Urinary bladder (tissue), 4 donors: ENCODE results near the gene ATG4D. TPM values are rescaled to one million over a fixed set of nuclear protein-coding genes. Genes with fewer than 3 reads are reported as not detected.
"Not testable (repeated sequence)": the region's sequence is repeated elsewhere in the genome, so short reads cannot be mapped to it uniquely, and the experiment has no call there.

Experiments used
- DNase-seq: peaks from one replicate; pipeline ENCODE4 v3.0.0-alpha.2; 2015; ENCODE audit errors: extremely low spot score
- H3K27ac ChIP-seq: one replicate; pipeline ENCODE4 v1.5.1; 2013; ENCODE audit warnings: low read depth, mild to moderate bottlenecking, moderate library complexity
- H3K36me3 ChIP-seq: one replicate; pipeline ENCODE4 v1.6.1; 2013; ENCODE audit warnings: mild to moderate bottlenecking, moderate library complexity; ENCODE audit not compliant: insufficient read depth
- H3K4me1 ChIP-seq: one replicate; pipeline ENCODE4 v1.6.1; 2013; ENCODE audit warnings: mild to moderate bottlenecking, moderate library complexity; ENCODE audit not compliant: insufficient read depth
- H3K4me3 ChIP-seq: one replicate; pipeline ENCODE4 v1.5.1; 2013; ENCODE audit warnings: low read depth, low read length
- WGBS: extraction: QIAGEN DNeasy Blood & Tissue Kit; methylation state at CpG from one replicate; pipeline ENCODE4 v1.1.7; 2013; 5-methylcytosine and 5-hydroxymethylcytosine counted together
- polyA plus RNA-seq: library from polyadenylated mRNA; stranded (reverse); fragments of 200-250 nt; gene quantifications from one replicate; pipeline ENCODE4 v1.2.3, GENCODE V29; 2013
- total RNA-seq: library from RNA; depleted of rRNA; stranded (reverse); fragments of >200 nt; gene quantifications from one replicate; pipeline ENCODE4 v1.2.3, GENCODE V29; 2014
- donor health status: healthy with polysubstance abuse.
- donor health status: healthy.

ATG4D gene
- total and polyA plus RNA-seq, 2 donors = 6.0 to 25.9 TPM

DNA sequence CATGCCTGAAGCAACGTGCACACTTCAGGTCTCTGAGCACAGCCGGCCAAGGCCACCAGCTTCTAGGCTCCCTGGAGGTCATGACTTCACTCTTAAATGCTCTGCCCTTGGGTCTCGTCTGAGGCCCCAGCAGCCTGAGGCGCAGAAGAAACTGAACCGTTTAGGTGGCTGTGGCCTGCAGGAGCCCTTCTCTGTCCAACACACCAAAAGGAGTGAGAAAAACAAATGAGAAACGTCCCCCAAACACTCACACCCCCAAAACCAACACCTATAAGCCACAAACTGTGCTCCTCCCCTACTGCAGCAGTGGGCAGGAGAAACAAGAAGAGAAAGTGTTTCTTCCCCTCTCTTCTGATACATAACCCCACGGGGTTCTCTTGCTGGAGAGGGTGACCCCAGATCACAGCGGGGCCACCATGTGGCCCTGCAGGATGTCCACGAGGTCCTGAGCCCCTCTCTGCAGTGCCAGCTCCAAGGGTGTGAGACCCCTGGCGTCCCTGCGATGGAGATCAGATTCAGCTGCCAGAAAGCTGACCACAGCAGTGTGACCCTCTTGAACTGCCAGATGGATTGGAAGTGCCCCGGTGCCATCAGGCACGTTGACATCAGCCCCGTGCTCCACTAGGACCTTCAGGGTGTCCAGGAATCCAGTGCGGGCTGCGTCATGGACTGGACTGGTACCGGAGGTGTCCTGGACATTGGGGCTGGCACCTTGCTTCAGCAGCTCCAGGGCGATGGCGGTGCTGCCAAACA, 23.1 kb downstream of the ATG4D start:
- H3K27ac ChIP-seq = peak overlapping the region; percentile 39
- no peak for DNase-seq
- H3K4me1 ChIP-seq = no peaks in the 10 kb centered on the region
- 64% methylated on average over 19 of the region's 19 CpGs for WGBS
- no peak overlapping the region for H3K4me3 ChIP-seq
- H3K36me3 ChIP-seq = no peaks in the 10 kb centered on the region

DNA sequence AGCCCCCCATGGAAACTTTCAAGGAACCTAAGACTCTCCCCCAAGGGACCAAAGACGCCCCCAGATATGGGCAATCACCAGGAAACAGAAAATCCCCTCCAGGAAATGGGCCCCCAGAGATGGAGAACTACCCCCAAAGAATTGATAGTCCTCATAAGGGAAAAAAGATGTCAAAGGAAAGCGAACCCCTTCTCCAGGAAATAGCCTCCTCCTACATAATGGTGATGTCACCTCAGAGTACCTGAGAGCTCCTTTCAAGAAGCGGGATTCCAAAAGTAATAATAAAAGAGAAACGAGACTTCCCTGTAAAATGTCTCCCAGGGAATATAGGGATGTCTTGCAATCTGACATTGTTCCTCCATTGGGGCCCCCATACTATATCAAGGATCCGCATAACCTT, 24.0 kb downstream of the ATG4D start:
- no peak for DNase-seq
- no peak overlapping the region for H3K27ac ChIP-seq
- H3K36me3 ChIP-seq = no peaks in the 10 kb centered on the region
- H3K4me3 ChIP-seq = peak overlapping the region; percentile 72
- 39% methylated on average over 5 of the region's 5 CpGs for WGBS
- H3K4me1 ChIP-seq = no peaks in the 10 kb centered on the region

DNA sequence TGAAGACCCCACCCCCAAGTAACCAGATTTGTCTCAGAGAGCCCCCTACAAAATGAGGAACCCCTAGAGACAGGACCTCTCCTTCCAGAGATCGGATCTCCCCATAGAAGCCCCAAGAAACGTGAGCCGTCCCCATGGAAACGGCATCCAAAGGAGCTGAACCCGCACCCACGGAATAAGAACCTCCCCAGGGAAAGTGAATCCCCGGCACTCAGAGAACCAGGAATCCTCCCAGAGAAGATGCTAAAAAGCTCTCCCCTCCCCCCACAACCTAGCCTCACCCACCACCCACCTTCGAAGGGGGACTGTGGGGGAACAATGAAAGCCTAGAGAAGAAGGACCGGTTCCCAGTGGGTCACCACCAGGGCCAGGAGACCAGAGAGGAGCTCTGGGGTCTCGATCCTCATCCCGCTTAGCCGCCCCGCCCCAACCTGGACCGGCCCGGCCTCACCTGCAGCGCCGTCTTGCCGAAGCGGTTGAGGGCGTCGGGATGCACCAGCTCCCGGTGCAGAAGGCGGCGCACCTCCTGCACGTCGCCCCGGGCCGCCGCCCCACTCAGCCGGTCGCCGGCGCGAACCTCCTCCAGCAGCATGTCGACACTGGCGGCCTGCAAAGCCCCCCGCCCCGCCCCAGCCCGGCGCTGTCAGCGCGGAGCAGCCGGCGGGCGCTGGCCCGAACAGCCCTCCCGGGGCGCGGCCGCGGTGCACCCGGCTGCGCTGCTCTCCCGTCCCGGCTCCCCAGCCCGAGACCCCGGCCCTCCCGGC, 24.5 kb downstream of the ATG4D start:
- H3K36me3 ChIP-seq = no peaks in the 10 kb centered on the region
- H3K4me1 ChIP-seq = no peaks in the 10 kb centered on the region
- H3K4me3 ChIP-seq = peak overlapping the region; percentile 72
- DNase-seq = no peak
- WGBS = 2% methylated on average over 58 of the region's 58 CpGs
- peak overlapping the region; percentile 65 for H3K27ac ChIP-seq

DNA sequence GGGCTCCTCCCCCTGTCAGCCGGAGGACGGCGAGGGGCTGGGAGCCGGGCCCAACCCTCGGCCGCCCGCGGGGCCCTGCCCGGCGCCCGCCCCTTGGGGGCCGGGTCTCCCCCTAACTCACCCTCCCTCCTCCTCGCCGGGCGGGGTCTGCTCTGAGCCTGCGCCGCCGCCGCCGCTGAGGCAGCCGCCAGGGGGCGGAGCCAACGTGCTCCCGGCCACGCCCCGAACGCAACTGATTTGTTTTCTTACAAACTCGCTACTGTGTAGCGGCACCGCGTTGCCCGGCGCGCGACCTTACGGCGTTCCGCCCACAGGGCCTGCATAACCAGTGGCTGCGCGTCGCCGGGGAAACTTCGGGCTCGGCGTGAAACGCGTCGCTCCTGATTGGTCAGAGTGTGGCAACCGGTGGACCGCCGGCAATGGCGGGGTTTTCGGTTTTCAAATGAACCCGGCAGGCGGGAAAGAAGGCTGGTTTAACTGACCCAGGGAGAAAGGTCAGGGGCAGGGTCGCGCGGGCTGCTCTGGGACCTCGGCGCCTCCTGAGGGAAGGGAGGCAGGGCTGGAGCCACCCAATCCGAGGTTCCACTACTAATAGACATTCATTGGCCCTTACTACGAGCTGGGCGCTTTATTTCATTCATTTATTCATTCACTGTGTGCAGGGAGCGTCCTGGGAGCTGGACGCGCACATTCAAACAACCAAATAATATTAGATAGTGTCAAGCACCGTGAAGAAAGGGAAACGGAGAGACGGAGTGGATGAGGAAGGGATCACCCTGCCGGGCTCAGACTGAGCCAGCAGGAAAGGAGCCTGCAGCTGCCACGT, 25.3 kb downstream of the ATG4D start, which contains the start of gene CDKN2D:
Gene CDKN2D (minus strand): TSS at position 154 of the 826 bp plus-strand sequence. CDS start 326 bp downstream, outside the sequence.
- H3K4me1 ChIP-seq = no peaks in the 10 kb centered on the region
- under 1% methylated on average over 71 of the region's 71 CpGs for WGBS

DNA sequence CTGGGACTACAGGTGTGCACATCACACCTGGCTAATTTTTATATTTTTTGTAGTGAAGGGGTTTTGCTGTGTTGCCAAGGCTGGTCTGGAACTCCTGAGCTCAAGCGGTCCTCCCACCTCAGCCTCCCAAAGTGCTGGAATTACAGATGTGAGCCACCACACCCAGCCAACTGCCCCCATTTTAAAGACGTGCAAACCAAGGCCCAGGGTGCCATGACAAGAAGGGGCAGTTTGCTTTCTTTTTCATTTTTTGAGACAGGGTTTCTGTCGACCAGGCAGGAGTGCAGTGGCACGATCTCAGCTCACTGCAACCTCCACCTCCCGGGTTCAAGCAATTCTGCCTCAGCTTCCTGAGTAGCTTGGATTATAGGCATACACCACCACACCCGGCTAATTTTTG, 30.1 kb downstream of the ATG4D start:
- DNase-seq, H3K27ac ChIP-seq, H3K36me3 ChIP-seq, H3K4me3 ChIP-seq, H3K4me1 ChIP-seq: not testable (repeated sequence)
- WGBS = 87% methylated on average over 6 of the region's 6 CpGs

More for the DNA sequence above, 25.3 kb downstream of the ATG4D start, which contains the start of gene CDKN2D:
- Histone ChIP-seq H3K4me3 (peak within 1 kb of the TSS; percentile 72), H3K36me3 (no peaks in the 10 kb centered on the region), H3K27ac (peak within 1 kb of the TSS; percentile 65)
- DNase-seq = peak; percentile 96

DNA sequence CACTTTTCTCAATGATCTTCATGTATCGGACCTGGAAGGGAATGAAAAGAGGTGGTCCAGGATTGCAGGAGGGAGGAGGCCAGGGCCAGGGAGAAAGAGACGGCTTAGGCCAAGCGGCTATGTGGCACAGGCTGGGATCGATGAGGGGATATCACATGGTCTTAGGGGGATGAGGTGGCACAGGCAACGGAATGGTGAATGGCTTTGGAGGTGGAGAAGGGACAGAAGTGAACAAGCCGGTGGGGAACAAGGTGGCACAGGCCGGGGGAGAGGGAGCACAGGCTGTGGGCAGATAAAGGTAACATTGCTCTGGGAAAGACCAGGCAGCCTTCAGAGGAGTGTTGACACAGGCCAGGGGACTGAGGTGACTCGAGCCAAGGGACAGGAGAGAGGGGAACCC, 30.8 kb downstream of the ATG4D start:
- DNase-seq = no peak
- Histone ChIP-seq H3K4me3 (no peak overlapping the region), H3K36me3 (no peaks in the 10 kb centered on the region), H3K27ac (no peak overlapping the region), H3K4me1 (no peaks in the 10 kb centered on the region)
- 84% methylated on average over 8 of the region's 8 CpGs for WGBS

DNA sequence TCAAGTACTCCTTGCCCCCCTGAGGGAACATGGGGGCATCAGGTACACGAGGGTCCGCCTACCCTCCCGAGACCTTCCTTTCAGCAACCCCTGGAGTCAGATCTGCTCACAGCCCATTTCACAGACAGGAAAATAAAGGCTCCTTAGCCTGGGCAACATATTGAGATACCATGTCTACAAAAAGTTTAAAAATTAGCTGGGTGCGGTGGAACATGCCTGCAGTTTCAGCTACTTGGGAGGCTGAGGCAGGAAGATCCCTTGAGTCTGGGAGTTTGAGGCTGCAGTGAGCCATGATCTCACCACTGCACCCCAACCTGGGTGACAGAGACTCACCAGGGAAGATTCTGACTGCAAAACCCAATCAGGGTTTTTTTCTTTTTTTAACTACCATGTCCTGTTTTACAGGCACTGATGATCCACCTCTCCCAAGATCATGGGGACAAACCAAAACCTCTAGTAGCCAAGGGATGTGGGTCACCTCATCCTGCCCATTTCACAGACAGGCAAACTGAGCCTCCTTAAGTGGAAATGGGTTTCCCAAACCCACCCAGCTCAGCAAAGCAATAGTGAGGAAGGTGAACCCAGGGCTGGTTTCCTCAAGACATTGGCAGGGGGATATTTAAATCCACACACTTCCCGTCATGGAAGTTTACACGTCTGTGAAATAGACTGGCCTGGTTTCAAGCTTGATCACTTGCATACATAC, 31.5 kb downstream of the ATG4D start:
- no peak overlapping the region for H3K4me3 ChIP-seq
- no peak for DNase-seq
- H3K27ac ChIP-seq = no peak overlapping the region
- 75% methylated on average over 6 of the region's 6 CpGs for WGBS
- H3K4me1 ChIP-seq = no peaks in the 10 kb centered on the region
- no peaks in the 10 kb centered on the region for H3K36me3 ChIP-seq

DNA sequence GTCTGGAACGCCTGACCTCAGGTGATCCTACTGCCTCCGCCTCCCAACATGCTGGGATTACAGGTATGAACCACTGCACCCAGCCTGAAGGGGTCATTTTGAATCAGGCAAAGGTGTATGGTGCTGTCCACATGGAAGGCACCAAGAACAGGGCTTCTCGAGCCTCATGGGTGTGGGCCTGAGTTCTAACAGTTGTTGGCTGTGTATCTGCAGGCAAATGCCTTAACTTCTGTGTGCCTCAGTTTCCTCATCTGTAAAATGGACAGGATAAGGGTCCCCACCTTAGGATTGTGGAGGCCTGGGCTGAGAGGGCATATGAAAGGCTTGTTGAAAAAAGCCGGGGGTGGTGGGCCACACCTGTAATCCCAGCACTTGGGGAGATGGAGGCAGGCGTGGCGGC, 34.2 kb downstream of the ATG4D start:
- no peak overlapping the region for H3K27ac ChIP-seq
- no peak for DNase-seq
- H3K36me3 ChIP-seq = no peaks in the 10 kb centered on the region
- H3K4me3 ChIP-seq = no peak overlapping the region
- H3K4me1 ChIP-seq = no peaks in the 10 kb centered on the region
- 95% methylated on average over 6 of the region's 6 CpGs for WGBS

DNA sequence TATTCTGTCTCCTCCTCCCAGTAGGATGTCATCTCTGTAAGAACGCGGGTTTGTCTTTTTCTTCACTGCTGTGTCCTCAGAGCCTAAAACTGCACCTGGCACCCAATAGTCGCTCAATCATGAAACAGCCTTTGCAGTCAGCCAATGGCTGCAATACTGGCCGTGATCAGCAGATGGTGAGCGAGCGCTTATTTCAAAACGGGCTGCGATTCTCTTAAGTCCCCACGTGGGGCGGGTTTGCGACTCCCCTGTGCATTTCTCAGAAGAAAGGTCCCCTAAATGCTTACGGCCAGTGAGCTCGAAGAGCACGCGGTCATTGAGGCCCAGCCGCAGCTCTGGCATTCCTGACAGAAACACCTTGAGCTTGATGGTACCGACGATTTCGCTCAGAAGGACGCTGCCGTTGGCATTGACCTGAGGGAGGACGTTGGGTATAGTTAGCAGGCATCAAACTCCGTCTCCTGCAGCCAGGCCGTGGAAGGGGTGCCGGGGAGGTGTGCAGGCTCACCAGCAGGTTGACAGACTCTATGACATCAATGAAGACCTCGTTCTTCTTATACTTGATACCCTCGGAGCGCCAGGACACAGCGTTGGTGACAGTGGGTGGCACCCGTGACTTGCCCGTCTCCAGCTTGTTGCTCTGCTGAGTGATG, 37.4 kb downstream of the ATG4D start:
- Histone ChIP-seq H3K36me3 (no peaks in the 10 kb centered on the region), H3K4me1 (no peaks in the 10 kb centered on the region), H3K4me3 (no peak overlapping the region), H3K27ac (no peak overlapping the region)
- 23% methylated on average over 31 of the region's 31 CpGs for WGBS
- peak; percentile 64 for DNase-seq

DNA sequence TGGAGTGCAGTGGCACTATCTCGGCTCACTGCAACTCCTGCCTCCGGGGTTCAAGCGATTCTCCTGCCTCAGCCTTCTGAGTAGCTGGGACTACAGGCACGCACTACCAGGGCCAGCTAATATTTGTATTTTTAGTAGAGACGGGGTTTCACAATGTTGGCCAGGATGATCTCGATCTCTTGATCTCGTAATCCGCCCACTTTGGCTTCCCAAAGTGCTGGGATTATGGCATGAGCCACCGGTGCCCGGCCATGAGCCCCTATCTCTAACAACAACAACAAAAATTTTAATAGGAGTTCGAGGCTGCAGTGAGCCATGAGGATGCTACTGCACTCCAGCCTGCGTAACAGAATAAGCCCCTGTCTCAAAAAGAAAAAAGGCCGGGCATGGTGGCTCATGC, 38.4 kb downstream of the ATG4D start:
- WGBS = 84% methylated on average over 13 of the region's 13 CpGs

DNA sequence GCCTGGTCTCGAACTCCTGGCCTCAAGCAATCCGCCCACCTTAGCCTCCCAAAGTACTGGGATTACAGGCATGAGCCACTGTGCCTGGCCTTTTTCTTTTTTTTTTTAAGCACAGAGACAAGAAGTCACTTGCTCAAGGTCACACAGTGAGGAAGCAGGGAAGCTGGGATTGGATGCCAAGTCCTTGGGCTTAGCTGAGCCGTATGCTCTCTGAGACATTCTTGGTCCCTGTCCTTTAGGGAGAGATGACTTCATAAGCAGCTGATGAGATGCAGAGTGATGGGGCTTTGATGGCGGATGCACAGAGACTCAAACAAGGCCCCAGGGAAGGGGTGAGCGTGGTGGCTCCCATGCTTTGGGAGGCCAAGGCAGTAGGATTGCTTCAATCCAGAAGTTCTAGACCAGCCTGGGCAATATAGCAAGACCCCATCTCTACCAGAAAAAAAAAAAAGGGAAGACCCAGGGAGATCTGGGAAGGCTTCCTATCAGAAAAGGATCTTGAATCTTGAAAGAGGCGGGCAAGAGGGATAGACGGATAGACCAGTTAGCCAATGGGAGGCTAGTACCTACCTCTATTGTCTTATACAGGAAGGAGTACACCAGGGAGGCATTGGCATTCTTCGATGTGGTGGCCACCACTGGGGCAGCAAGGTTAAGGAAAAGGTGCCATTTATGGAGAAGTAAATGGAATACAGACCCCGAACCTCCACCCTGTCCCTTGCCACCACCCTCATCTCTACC, 39.5 kb downstream of the ATG4D start:
- H3K36me3 ChIP-seq = no peaks in the 10 kb centered on the region
- no peak overlapping the region for H3K27ac ChIP-seq
- no peak overlapping the region for H3K4me3 ChIP-seq
- H3K4me1 ChIP-seq = no peaks in the 10 kb centered on the region
- DNase-seq = no peak
- 85% methylated on average over 9 of the region's 9 CpGs for WGBS

More for the DNA sequence above, 38.4 kb downstream of the ATG4D start:
- no peak overlapping the region for H3K27ac ChIP-seq
- no peak overlapping the region for H3K4me3 ChIP-seq
- no peak for DNase-seq
- H3K36me3 ChIP-seq = no peaks in the 10 kb centered on the region
- no peaks in the 10 kb centered on the region for H3K4me1 ChIP-seq

DNA sequence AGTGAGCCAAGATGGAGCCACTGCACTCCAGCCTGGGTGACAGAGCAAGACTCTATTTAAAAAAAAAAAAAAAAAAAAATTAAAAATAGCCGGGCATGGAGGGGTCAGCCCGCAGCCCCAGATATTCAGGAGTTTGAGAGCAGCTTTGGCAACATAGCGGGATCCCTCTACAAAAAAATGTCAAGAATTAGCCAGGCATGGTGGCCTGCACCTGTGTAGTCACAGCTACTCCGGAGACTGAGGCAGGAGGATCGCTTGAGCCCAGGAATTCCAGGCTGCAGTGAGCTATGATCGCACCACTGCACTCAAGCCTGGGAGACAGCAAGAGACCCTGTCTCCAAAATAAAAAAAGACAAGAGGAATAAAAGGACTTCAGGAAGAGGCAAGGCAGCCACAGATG, 42.7 kb downstream of the ATG4D start:
- no peak for DNase-seq
- Histone ChIP-seq H3K27ac (no peak overlapping the region), H3K4me3 (peak overlapping the region; percentile 19), H3K4me1 (no peaks in the 10 kb centered on the region), H3K36me3 (no peaks in the 10 kb centered on the region)
- 72% methylated on average over 6 of the region's 6 CpGs for WGBS
